Skeletal muscle tissue (tissue), 4 donors: ENCODE results near the gene C11orf42. TPM values are rescaled to one million over a fixed set of nuclear protein-coding genes. Genes with fewer than 3 reads are reported as not detected.
"Not testable (repeated sequence)": the region's sequence is repeated elsewhere in the genome, so short reads cannot be mapped to it uniquely, and the experiment has no call there.

Experiments
- H3K27ac ChIP-seq: one replicate; pipeline ENCODE4 v1.7.0; 2013; ENCODE audit warnings: mild to moderate bottlenecking, low read depth, low read length, inconsistent platforms
- H3K27me3 ChIP-seq, 3 donors: one replicate each; pipeline ENCODE4 v1.7.0; 2013; ENCODE audit warnings: low read length in 3 of 3; ENCODE audit not compliant: control insufficient read depth in 3 of 3, insufficient read depth in 3 of 3
- H3K36me3 ChIP-seq, 3 donors: one replicate each; pipeline ENCODE4 v1.7.0; 2013; ENCODE audit warnings: low read length in 3 of 3; ENCODE audit not compliant: control insufficient read depth in 3 of 3, insufficient read depth in 3 of 3
- H3K4me1 ChIP-seq, 3 donors: one replicate each; pipeline ENCODE4 v1.7.0; 2013; ENCODE audit warnings: low read length in 3 of 3, mild to moderate bottlenecking in 3 of 3; ENCODE audit not compliant: control insufficient read depth in 3 of 3, insufficient read depth in 3 of 3
- H3K4me3 ChIP-seq, 3 donors: one replicate each; pipeline ENCODE4 v1.7.0; 2013; ENCODE audit warnings: low read length in 3 of 3
- H3K9ac ChIP-seq, 3 donors: one replicate each; pipeline ENCODE4 v1.7.0; 2013; ENCODE audit warnings: low read length in 3 of 3, mild to moderate bottlenecking in 3 of 3, moderate library complexity in 2 of 3, low read depth in 1 of 3
- H3K9me3 ChIP-seq, 3 donors: one replicate each; pipeline ENCODE4 v1.7.0; 2013; ENCODE audit warnings: low read length in 3 of 3; ENCODE audit not compliant: control insufficient read depth in 3 of 3
- total RNA-seq: library from RNA; depleted of rRNA; stranded (reverse); fragments of >200 nt; gene quantifications from one replicate; pipeline ENCODE4 v1.2.3, GENCODE V29; 2014
- donor health status: Osteomylitis.

C11orf42 gene
- total RNA-seq, 1 donor from 2014 or later = not detected

GRCh38 chr11:6234387-6235107 is 29.2 kb downstream of the C11orf42 start, which contains the start of gene FHIP1B:
Gene FHIP1B, minus strand, starts transcription at chr11:6234636. Its CDS starts 10,120 bp downstream, at chr11:6224516.
- Histone ChIP-seq H3K9me3 (no peaks in the 10 kb centered on the region), H3K36me3 (no peaks in the 10 kb centered on the region), H3K27ac (peak within 1 kb of the TSS; percentile 85), H3K27me3 (no peaks in the 10 kb centered on the region), H3K9ac (peak within 1 kb of the TSS; percentile 88 to 94 (median 94)), H3K4me3 (peak within 1 kb of the TSS; percentile 94 to 98 (median 96)), H3K4me1 (peaks cover 10 to 22% (median 12%) of the 10 kb centered on the region in 3 donors)

DNA sequence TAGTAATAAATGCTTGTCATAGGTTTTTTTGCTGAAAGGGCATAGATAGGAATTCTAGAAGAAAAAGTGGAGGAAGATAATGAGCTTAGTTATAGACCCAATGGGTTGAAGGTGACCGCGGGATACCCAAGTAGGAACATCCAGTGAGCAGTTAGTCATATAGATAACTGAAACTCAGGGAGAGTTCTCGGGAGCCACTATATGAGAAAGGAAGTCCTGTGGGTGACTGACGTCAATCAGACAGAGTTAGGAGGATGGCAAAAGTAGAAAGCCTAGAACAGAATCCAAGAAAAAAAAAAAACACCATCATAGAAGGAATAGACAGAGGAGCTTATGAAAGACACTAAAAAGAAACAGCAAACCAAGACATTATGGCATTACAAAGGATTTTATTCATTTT is 31.9 kb downstream of the C11orf42 start:
- Histone ChIP-seq H3K27ac (no peak overlapping the region), H3K9me3 (no peaks in the 10 kb centered on the region), H3K36me3 (no peaks in the 10 kb centered on the region), H3K4me3 (no peak overlapping the region), H3K4me1 (peaks cover 10 to 22% (median 12%) of the 10 kb centered on the region in 3 donors), H3K9ac (no peak overlapping the region), H3K27me3 (no peaks in the 10 kb centered on the region)

DNA sequence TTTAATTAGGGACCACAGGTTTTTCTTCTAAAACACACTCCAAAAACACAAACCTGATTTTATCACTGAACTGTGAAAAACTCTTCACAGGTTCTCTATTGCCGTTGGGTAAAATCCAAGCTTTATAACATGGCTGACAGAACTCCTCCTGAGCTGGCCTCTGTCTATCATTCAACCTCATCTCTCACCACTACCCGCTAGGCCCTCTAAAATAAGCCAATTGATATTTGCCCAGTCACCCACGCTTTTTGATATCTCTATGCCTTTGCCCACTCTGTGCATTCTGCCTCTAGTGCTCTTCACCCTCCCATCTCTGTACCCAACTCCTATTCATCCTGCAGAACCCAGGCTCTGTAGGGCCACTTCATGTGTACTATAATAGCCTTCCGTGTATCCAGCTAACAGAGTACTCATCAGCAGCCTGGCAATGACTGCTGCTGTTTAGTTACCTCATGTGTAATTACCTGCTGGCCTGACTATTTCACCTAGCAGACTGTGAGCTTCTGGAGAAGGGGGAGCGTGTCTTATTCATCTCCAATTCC is 32.5 kb downstream of the C11orf42 start:
- H3K9me3 ChIP-seq = no peaks in the 10 kb centered on the region
- no peaks in the 10 kb centered on the region for H3K36me3 ChIP-seq
- no peak overlapping the region for H3K27ac ChIP-seq
- H3K27me3 ChIP-seq = no peaks in the 10 kb centered on the region
- no peak overlapping the region for H3K4me3 ChIP-seq
- H3K4me1 ChIP-seq = peaks cover 10 to 21% (median 12%) of the 10 kb centered on the region in 3 donors
- no peak overlapping the region for H3K9ac ChIP-seq

- H3K9ac ChIP-seq = no peak within 1 kb of the TSS
- no peaks in the 10 kb centered on the region for H3K9me3 ChIP-seq
- H3K27me3 ChIP-seq = no peaks in the 10 kb centered on the region
- peaks cover 1 to 11% (median 5%) of the 10 kb centered on the region in 3 donors for H3K4me1 ChIP-seq
- no peaks in the 10 kb centered on the region for H3K36me3 ChIP-seq
- H3K27ac ChIP-seq = no peak within 1 kb of the TSS
- H3K4me3 ChIP-seq = no peak within 1 kb of the TSS
Observed at GRCh38 chr11:6238902-6239301, 33.5 kb downstream of the C11orf42 start, which contains the start of gene CNGA4. Gene CNGA4, plus strand, starts transcription at chr11:6239089. Its CDS starts 118 bp downstream, at chr11:6239207.

DNA sequence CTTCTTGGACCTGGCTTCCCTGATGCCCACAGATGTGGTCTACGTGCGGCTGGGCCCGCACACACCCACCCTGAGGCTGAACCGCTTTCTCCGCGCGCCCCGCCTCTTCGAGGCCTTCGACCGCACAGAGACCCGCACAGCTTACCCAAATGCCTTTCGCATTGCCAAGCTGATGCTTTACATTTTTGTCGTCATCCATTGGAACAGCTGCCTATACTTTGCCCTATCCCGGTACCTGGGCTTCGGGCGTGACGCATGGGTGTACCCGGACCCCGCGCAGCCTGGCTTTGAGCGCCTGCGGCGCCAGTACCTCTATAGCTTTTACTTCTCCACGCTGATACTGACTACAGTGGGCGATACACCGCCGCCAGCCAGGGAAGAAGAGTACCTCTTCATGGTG is 34.8 kb downstream of the C11orf42 start:
- Histone ChIP-seq H3K9me3 (no peaks in the 10 kb centered on the region), H3K4me1 (peaks cover 0 to 3% (median 2%) of the 10 kb centered on the region in 3 donors), H3K4me3 (no peak overlapping the region), H3K27me3 (no peaks in the 10 kb centered on the region), H3K36me3 (no peaks in the 10 kb centered on the region), H3K9ac (no peak overlapping the region), H3K27ac (no peak overlapping the region)

GRCh38 chr11:6240781-6241180 is 35.4 kb downstream of the C11orf42 start:
- H3K36me3 ChIP-seq = no peaks in the 10 kb centered on the region
- H3K27ac ChIP-seq = no peak overlapping the region
- H3K9me3 ChIP-seq = no peaks in the 10 kb centered on the region
- H3K4me3 ChIP-seq = no peak overlapping the region
- no peak overlapping the region for H3K9ac ChIP-seq
- no peaks in the 10 kb centered on the region for H3K27me3 ChIP-seq
- H3K4me1 ChIP-seq = no peaks in the 10 kb centered on the region

GRCh38 chr11:6241316-6241715 is 36.0 kb downstream of the C11orf42 start:
- Histone ChIP-seq H3K4me3 (no peak overlapping the region), H3K9ac (no peak overlapping the region), H3K36me3 (no peaks in the 10 kb centered on the region), H3K4me1 (no peaks in the 10 kb centered on the region), H3K9me3 (no peaks in the 10 kb centered on the region), H3K27ac (no peak overlapping the region), H3K27me3 (no peaks in the 10 kb centered on the region)

DNA sequence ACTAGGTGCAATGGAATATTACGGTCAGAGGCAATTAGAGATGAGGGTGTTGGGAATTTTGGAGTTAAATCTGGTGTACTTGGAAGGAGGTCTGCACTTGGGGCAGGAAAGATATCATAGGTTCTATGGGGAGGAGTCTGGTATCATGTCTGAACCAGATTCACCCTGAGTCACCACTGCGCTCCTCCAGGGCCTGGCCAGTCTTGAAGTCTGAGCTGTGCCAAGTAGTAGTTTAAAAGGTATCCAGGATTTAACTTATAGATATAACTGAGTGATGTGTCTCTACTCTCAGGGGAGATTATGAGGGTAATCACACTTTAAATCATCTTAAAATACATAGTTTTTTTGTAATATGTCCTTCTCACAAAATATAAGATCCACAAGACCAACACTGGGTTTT is 40.2 kb downstream of the C11orf42 start:
- Histone ChIP-seq H3K9me3 (no peaks in the 10 kb centered on the region), H3K4me3 (no peak overlapping the region), H3K36me3 (no peaks in the 10 kb centered on the region), H3K27ac (no peak overlapping the region), H3K4me1 (no peaks in the 10 kb centered on the region), H3K9ac (no peak overlapping the region), H3K27me3 (no peaks in the 10 kb centered on the region)

DNA sequence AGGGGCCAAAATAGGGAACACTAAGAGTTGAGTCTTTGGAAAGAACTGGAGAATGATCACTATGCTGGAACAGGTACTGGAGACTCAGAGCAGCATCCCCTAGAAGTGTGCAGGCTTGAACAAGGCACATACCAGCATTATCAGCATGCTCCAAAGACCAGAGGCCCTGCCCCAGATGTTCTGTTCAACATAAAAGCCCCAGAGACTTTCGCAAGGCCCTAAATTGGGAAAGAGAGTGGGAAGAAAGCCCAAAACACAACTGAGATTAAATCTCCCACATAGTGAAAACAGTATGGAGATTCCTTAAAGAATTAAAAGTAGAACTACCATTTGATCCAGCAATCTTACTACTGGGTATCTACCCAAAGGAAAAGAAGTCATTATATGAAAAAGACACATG is 42.9 kb downstream of the C11orf42 start:
- Histone ChIP-seq H3K27ac (no peak overlapping the region), H3K9ac (no peak overlapping the region), H3K9me3 (no peaks in the 10 kb centered on the region), H3K36me3 (no peaks in the 10 kb centered on the region), H3K4me3 (no peak overlapping the region), H3K27me3 (no peaks in the 10 kb centered on the region), H3K4me1 (no peaks in the 10 kb centered on the region)

DNA sequence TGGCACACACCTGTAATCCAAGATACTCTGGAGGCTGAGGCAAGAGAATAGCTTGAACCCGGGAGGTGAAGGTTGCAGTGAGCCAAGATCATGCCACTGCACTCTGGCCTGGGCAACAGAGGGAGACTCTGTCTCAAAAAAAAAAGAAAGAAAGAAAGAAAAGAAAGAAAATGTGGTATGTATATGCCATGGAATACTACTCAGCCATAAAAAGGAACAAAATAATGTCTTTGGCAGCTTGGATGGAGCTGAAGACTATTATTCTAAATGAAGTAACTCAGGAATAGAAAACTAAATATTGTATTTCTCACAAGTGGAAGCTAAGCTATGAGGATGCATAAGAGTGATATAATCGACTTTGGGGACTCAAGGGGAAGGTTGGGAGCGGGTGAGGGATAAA is 43.5 kb downstream of the C11orf42 start:
- H3K36me3 ChIP-seq, H3K27ac ChIP-seq, H3K4me3 ChIP-seq, H3K9ac ChIP-seq, H3K9me3 ChIP-seq, H3K4me1 ChIP-seq, H3K27me3 ChIP-seq: not testable (repeated sequence)
